Hematopoietic multipotent progenitor cell treated with erythropoietin and hydrocortisone succinate and interleukin-3 and kit ligand, for 17 days (in vitro differentiated cells): ENCODE results near the gene XIRP1.
"Not testable (repeated sequence)": the region's sequence is repeated elsewhere in the genome, so short reads cannot be mapped to it uniquely, and the experiment has no call there.

Source experiments
- DNase-seq: peaks from one replicate; pipeline ENCODE4 v3.0.0-alpha.2; 2015; ENCODE audit warnings: low spot score

The XIRP1 gene

GRCh38 chr3:39185959-39186691 is 6.3 kb downstream of the XIRP1 start:
- no peak for DNase-seq

DNA sequence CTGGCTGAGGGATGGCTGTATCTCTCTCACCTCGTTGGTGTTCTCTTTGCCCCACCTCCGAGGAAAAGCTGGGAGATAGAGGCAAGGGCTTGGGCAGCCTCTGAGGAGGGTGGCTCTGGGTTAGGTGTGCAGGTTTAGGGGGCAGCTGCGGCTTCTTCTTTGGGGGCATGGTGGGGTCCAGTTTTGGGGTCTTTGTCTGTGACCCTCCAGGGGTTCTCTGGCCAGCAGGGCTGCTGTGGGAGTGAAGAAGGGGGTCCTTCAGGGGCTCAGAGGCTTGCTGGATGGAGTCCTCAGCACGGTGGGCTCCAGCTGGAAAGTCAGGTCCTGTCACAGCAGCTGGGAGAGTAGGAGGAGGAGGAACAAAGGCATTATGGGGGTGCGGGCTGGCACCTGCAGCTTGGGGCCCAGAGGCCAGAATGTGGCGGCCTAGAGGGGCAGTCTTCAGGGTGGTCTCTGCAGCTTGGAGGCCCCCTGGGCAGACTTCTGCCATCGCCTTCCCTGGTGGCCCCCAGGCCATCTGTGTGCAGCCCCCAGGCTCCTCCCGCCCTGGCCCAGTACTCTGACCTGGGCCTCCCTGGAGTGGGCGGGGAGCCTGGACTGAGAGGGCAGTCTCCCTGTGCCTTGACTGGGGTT is 7.0 kb downstream of the XIRP1 start:
- DNase-seq: no peak

DNA sequence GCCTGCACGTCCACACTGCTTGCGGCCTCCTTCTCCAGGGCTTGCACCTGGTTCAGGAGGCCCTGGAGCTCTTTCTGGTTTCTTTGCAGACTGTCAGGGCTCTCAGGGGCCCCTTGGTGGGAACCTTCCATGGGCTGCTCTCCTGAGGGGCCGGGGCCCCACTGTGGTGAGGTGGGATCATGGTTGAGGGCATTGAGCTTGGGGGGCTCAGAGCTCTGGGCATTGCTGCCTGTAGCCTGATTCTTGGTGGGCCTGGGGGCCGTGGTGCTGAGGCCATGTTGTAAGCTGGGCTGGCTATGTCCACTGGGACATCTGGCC is 7.5 kb downstream of the XIRP1 start:
- no peak for DNase-seq

DNA sequence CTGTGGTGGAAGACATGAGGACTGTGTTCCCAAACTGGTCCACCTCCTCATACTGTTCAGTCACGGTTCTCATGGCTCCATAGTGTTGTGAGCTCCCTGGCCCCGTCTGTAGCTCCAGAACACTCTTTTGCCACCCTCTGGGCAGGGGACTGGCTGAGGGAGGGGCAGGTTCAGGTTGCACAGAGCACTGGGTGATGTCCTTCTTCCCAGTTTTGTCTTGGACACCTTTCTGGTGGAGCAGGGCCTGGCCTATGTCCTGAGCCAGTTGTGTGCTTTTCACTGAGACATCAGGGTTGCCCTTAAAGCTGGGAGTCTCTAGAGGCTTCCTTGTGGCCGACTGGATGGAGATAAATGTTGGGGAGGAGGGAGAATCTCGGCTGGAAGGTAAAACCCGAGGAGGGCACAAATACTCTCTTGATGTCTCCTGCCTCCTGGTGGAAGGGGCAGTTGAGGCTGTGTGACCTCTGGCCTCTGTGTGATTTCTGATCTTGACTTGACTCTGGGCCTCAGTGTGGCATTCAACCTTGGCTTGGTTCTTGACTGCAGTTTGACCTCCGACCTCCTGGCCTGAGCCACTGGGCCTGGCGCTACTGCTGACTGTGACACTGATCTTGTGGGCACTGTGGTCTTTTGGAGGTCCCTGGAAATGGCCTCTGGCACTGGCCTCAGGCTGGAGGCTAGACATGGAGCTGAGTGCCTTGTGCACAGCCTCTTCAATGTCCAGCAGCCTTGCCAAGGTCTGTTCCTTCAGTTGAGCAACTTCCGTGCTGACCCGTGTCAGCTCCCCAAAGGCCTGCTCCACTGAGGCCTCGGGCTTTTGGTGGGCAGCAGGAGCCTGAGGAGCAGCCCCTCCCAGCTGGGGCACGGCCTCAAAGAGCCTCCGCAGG is 8.1 kb downstream of the XIRP1 start:
- DNase-seq: no peak

- DNase-seq: no peak
Measured at GRCh38 chr3:39183211-39184080, 8.9 kb downstream of the XIRP1 start.

GRCh38 chr3:39181408-39182335 is 10.7 kb downstream of the XIRP1 start:
- DNase-seq: no peak

- peak; percentile 93 for DNase-seq
Measured at GRCh38 chr3:39180546-39181346, 11.6 kb downstream of the XIRP1 start.

DNA sequence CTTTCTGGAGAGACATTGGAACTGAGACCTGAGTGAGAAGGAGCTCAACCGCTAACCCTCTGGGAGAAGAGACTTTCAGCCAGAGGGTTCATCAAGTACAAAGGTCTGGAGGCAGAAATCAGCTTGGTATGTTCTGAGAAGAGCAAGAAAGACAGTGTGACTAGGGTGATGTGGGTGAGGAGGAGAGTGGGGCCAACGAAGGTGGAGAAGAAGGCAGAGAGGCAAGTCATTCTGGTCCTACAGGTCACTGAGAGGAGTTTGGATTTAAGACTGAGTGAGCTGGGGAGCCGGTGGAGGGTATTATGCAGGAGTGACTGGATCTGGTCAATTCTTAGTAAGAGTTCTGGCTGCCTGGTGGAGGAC is 12.2 kb downstream of the XIRP1 start:
- no peak for DNase-seq

DNA sequence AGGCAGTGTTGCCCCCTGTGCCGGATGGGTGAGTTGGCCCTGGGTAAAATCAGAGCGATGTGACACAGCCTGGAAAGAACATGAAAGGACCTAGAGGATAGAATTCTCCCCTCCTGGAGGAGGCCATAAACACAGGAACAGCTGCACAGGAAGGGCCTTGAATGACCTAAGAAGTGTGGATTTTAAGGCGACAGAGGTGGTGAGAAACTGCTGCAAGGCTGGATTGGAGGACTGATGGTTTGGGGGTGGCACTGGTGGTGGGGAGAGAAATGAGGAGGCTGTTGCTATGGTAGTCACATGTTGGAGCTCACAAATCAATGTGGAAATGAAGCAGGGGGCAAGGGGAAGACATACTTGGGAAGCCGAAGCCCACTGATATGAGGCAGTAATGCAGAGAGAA is 13.8 kb downstream of the XIRP1 start:
- no peak for DNase-seq

DNA sequence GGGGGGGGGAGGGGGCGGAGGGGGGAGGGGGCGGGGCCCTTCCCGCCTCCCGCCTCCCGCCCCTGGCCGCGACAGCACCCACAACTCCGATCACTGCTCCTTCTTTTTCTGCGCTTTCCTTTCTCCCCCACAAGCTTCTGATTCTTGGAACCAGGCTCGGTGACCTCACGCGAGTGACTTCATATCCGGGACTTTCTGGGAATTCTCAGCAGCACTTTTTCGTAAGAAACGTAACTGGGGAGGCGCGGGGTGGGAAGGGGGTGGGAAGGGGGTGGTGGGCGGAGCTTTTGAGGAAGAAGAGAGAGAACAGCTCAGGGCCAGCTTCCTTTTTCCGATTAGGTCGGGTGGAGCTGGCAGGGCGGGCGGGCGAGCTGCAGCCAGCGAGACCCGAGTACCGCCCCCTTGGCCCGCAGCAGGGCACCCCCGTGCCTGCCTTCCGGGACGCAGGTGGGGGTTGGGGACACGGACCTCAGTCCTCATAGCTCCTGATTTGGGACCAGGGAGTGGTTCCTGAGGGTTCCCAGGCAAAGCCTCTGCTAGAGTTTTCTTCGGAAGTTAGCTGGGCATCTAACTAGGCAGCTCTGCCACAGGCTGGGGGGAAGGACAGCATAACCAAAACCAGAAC is 14.6 kb downstream of the XIRP1 start:
- peak; percentile 59 for DNase-seq

GRCh38 chr3:39176025-39176714 is 16.2 kb downstream of the XIRP1 start:
- DNase-seq: no peak

GRCh38 chr3:39173318-39174125 is 18.9 kb downstream of the XIRP1 start:
- no peak for DNase-seq

- DNase-seq: no peak
Measured at GRCh38 chr3:39171860-39172259, 20.5 kb downstream of the XIRP1 start.

DNA sequence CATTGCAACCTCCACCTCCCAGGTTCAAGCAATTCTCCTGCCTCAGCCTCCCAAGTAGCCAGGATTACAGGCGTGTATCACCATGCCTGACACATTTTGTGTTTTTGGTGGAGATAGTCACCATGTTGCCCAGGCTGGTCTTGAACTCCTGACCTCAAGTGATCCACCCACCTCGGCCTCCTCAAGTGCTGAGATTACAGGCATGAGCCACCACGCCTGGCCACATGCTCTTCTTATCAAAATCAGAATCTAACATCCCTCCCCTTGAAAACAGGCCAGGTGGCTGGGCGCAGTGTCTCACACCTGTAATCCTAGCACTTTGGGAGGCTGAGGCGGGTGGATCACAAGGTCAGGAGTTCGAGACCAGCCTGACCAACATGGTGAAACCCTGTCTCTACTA is 21.5 kb downstream of the XIRP1 start:
- not testable (repeated sequence) for DNase-seq

DNA sequence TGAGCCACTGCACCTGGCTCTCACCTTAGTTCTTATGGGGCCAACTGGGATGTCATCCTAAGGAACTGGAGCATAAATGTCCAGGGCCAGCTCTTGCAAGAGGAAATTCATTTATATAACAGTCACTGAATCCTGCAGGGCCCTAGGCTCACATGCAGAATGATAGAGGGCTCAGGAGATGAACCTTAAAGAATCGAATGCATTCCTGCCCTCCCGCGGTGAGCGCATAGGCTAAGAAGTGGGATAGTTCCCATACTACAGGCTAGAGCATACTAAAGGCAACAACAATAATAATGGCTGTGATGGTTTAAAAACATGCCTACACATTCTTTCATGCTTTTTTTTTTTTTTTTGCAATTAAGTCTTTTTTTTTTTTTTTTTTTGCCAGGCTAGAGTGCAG is 21.9 kb downstream of the XIRP1 start:
- DNase-seq: no peak

DNA sequence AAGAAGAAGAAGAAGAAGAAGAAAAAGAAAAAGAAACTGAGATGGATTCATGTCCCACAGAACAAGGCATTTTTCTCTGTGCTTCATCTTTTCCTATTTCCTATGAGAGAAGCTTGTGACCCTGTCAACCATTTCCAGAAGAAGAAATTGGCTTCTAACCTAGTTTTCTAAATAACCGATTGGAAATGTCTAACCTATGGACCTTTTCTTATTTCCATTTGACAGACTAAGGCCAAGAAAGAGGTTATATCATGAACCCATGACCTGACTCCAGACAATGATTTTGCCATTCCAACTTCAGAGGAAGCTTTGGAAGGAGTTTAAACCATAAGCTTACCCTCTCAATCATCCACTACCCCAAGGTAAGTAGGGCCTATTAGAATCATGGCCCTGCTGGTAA is 22.7 kb downstream of the XIRP1 start:
- no peak for DNase-seq

- no peak for DNase-seq
Measured at GRCh38 chr3:39168156-39168780, 24.1 kb downstream of the XIRP1 start.
